Transverse colon (tissue), 4 donors: Measurements from ENCODE around the gene WNT4. TPM values are rescaled to one million over a fixed set of nuclear protein-coding genes. Genes with fewer than 3 reads are reported as not detected.

ENCODE experiments used
- DNase-seq: peaks from one replicate; pipeline ENCODE4 v3.0.0-alpha.2; 2019
- H3K27ac ChIP-seq, 4 donors: fragments of 200-600 bp; sonication (generic); 2 replicates each; pipeline ENCODE4 v1.5.1; 2016 to 2018; ENCODE audit warnings: inconsistent platforms in 4 of 4
- H3K27me3 ChIP-seq: fragments of 200-600 bp; sonication (generic); 2 replicates; pipeline ENCODE4 v1.5.1; 2017; ENCODE audit warnings: inconsistent platforms
- H3K36me3 ChIP-seq, 4 donors: fragments of 200-600 bp; sonication (generic); 2 replicates each; pipeline ENCODE4 v1.5.1; 2017 to 2019; ENCODE audit warnings: inconsistent platforms in 4 of 4
- H3K4me1 ChIP-seq, 4 donors: fragments of 200-600 bp; sonication (generic); 2 replicates each; pipeline ENCODE4 v1.5.1; 2017 to 2020; ENCODE audit warnings: inconsistent platforms in 4 of 4
- H3K4me3 ChIP-seq, 4 donors: fragments of 200-600 bp; sonication (generic); 1 replicate in 1 of 4; 2 replicates in 3 of 4; pipeline versions ENCODE4 v1.5.1 to v1.6.1; 2017 to 2019; ENCODE audit warnings: inconsistent platforms in 4 of 4
- H3K9me3 ChIP-seq, 2 donors: fragments of 200-600 bp; sonication (generic); 2 replicates each; pipeline ENCODE4 v1.5.1; 2017 to 2019; ENCODE audit warnings: inconsistent platforms in 2 of 2
- EP300 ChIP-seq: sonication (generic); formaldehyde crosslinking; IDR thresholded peaks from one replicate; pipeline ENCODE4 v1.6.1; 2017; ENCODE audit warnings: antibody characterized with exemption, low read depth
- POLR2A ChIP-seq: fragments of 450-650 bp; IDR thresholded peaks from one replicate; pipeline ENCODE4 v1.6.1; 2016; ENCODE audit warnings: antibody characterized with exemption, mild to moderate bottlenecking, moderate library complexity
- POLR2AphosphoS5 ChIP-seq, 3 donors: sonication (generic); formaldehyde crosslinking; IDR thresholded peaks; one replicate each; pipeline ENCODE4 v1.6.1; 2016; ENCODE audit warnings: antibody characterized with exemption in 3 of 3
- WGBS, 2 donors: methylation state at CpG; one replicate each; pipeline ENCODE4 v1.1.5; 2018; ENCODE audit warnings: low coverage in 1 of 2; 5-methylcytosine and 5-hydroxymethylcytosine counted together
- in situ Hi-C, 4 donors: fragments of 200-750 bp; cut with MboI; loops; one replicate each; pipeline versions ENCODE4 v1.15.0 to v1.15.1; 2017; ENCODE audit warnings: low sequenced_read_pairs in 3 of 4, low pct_ligation_motif_present in 1 of 4, low pct_unique_long_range_greater_than_20kb in 1 of 4
- intact Hi-C: fragments of 100-400 bp; cut with DNase I; formaldehyde crosslinking; loops from one replicate; pipeline ENCODE4 v1.15.1; 2023; ENCODE audit warnings: low total_unique reads
- total RNA-seq, 4 donors: library from RNA; depleted of rRNA; stranded (reverse); fragments of >200 nt; gene quantifications; one replicate each; pipeline ENCODE4 v1.1.0, GENCODE V29; 2016
- TF ChIP-seq, protein P1 (sequence below), 5 experiments: fragments of 200-600 bp in 3 of 5; fragments of 450-650 bp in 2 of 5; sonication (generic) in 3 of 5; IDR thresholded peaks; 1 replicate in 2 of 5; 2 replicates in 3 of 5; pipeline ENCODE4 v1.5.1; 2016 to 2017; ENCODE audit warnings: antibody characterized with exemption in 5 of 5, inconsistent platforms in 3 of 5, mild to moderate bottlenecking in 2 of 5, moderate library complexity in 1 of 5

WNT4 gene
- total RNA-seq, 4 donors from 2014 or later = 0.82 to 3.0 (median 2.1) TPM; not detected in 1

- no peak for DNase-seq
- TF ChIP-seq EP300 = no peak
- TF ChIP-seq, protein P1, sequence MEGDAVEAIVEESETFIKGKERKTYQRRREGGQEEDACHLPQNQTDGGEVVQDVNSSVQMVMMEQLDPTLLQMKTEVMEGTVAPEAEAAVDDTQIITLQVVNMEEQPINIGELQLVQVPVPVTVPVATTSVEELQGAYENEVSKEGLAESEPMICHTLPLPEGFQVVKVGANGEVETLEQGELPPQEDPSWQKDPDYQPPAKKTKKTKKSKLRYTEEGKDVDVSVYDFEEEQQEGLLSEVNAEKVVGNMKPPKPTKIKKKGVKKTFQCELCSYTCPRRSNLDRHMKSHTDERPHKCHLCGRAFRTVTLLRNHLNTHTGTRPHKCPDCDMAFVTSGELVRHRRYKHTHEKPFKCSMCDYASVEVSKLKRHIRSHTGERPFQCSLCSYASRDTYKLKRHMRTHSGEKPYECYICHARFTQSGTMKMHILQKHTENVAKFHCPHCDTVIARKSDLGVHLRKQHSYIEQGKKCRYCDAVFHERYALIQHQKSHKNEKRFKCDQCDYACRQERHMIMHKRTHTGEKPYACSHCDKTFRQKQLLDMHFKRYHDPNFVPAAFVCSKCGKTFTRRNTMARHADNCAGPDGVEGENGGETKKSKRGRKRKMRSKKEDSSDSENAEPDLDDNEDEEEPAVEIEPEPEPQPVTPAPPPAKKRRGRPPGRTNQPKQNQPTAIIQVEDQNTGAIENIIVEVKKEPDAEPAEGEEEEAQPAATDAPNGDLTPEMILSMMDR (IDR thresholded peaks at IDR 0.05) = no peak
- H3K9me3 ChIP-seq = no peaks in the 10 kb centered on the region
- intact Hi-C loops = no loop called here
- peaks cover 26% of the 10 kb centered on the region for H3K27me3 ChIP-seq
- H3K4me1 ChIP-seq = no peaks in the 10 kb centered on the region
- no peaks in the 10 kb centered on the region for H3K36me3 ChIP-seq
- in situ Hi-C loops = no loop called here
- H3K4me3 ChIP-seq = no peak overlapping the region
- 53% methylated on average over 11 of the region's 11 CpGs; no CpG with 5 or more reads in 1 of the 2 donors for WGBS, 2 donors
- H3K27ac ChIP-seq = no peak overlapping the region
Observed at GRCh38 chr1:22182715-22183114, 39.8 kb upstream of the WNT4 start.

DNA sequence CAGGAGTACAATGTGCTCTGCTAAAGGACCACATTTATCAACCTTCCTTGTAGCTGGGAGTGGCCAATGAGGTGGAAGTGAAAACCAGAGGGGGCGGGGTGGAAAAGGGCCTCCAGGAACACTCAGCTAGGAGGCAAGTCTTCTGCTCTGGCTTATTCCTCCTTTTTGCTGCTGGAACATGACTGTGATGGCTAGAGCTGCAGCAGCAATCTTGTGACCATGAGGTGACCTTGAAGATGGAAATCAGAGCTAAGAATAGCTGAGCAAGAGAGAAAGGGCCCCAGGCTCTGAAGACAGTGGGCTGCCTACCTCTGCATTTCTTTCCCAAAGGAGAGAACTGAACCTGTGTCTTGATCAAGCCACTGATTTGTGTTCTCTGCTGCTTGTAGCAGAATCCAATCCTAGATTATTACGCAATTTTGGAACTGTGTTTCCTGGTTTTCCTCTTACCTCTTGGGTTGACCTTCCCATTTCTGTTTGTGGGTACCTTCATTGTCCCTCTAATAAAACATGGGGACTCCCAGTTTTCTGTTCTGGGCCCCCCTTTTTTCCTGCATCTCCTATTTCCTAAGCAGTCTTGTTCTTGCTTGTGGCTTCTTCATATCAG, 36.4 kb upstream of the WNT4 start:
- intact Hi-C loops (no loop called here), in situ Hi-C loops (no loop called here)
- TF ChIP-seq POLR2A (no peak), POLR2AphosphoS5 (IDR thresholded peaks at IDR 0.05) (no peak), EP300 (no peak)
- TF ChIP-seq, protein P1 (IDR thresholded peaks at IDR 0.05) = no peak
- H3K27ac ChIP-seq = no peak overlapping the region
- no peaks in the 10 kb centered on the region for H3K9me3 ChIP-seq
- H3K36me3 ChIP-seq = no peaks in the 10 kb centered on the region
- H3K4me1 ChIP-seq = no peaks in the 10 kb centered on the region
- WGBS, 2 donors = 95 to 100% methylated on average over 1 to 2 of the region's 2 CpGs
- DNase-seq = no peak
- H3K4me3 ChIP-seq = no peak overlapping the region
- peaks cover 10% of the 10 kb centered on the region for H3K27me3 ChIP-seq

GRCh38 chr1:22177354-22178003, 34.6 kb upstream of the WNT4 start:
- no peaks in the 10 kb centered on the region for H3K4me1 ChIP-seq
- H3K9me3 ChIP-seq = no peaks in the 10 kb centered on the region
- no peak for TF ChIP-seq POLR2A
- TF ChIP-seq, protein P1 (IDR thresholded peaks at IDR 0.05) = no peak
- no peak for TF ChIP-seq POLR2AphosphoS5 (IDR thresholded peaks at IDR 0.05)
- WGBS, 2 donors = 79 to 86% methylated on average over 7 to 9 of the region's 9 CpGs
- in situ Hi-C loops (no loop called here), intact Hi-C loops (no loop called here)
- H3K36me3 ChIP-seq = no peaks in the 10 kb centered on the region
- no peak for DNase-seq
- H3K4me3 ChIP-seq = no peak overlapping the region
- no peak overlapping the region for H3K27ac ChIP-seq
- H3K27me3 ChIP-seq = no peaks in the 10 kb centered on the region

DNA sequence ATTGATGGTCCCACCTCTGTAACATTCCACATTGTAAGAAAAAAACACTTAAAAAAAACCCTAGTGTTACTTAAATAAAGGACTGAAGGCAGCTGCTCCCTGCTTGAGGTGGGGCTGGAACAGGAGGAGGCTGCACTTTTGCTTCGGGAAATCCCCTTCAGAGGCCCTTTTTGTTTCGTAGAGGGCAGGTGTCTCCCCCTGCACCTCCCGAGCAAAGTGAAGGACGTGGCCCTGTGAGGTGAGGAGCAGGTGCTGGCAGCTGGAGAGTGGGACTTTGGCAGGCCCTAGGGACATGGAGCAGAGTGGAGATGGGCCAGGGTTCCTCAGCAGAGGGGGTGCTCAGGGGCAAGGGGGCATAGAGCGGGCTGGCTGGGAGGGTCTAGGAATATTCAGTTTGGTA, 33.4 kb upstream of the WNT4 start:
- Histone ChIP-seq H3K36me3 (no peaks in the 10 kb centered on the region), H3K27me3 (no peaks in the 10 kb centered on the region), H3K4me3 (no peak overlapping the region), H3K27ac (no peak overlapping the region), H3K4me1 (no peaks in the 10 kb centered on the region), H3K9me3 (no peaks in the 10 kb centered on the region)
- intact Hi-C loops (no loop called here), in situ Hi-C loops (no loop called here)
- peak; percentile 10 for DNase-seq
- TF ChIP-seq EP300 (no peak), POLR2A (no peak), POLR2AphosphoS5 (IDR thresholded peaks at IDR 0.05) (no peak)
- TF ChIP-seq, protein P1 (IDR thresholded peaks at IDR 0.05) = no peak
- WGBS, 2 donors = 39 to 71% methylated on average over 2 to 5 of the region's 5 CpGs
